Cardiac fibroblast (primary cell): ENCODE measurements around the gene DLX4.

Experiments
- DNase-seq, 2 donors: peaks; one replicate each; pipeline versions ENCODE4 v3.0.0 to v3.0.0-alpha.2; 2010; ENCODE audit warnings: low read depth in 2 of 2
- H3K4me3 ChIP-seq, 2 donors: replicated peaks in 1 of 2; 1 replicate in 1 of 2; 2 replicates in 1 of 2; pipeline ENCODE4 v1.5.1; 2011; ENCODE audit warnings: low read depth in 2 of 2, low read length in 2 of 2, mild to moderate bottlenecking in 2 of 2, moderate library complexity in 1 of 2
- CTCF ChIP-seq: IDR thresholded peaks from one replicate; pipeline ENCODE4 v1.5.1; 2011; ENCODE audit warnings: low read depth, mild to moderate bottlenecking, low read length, inconsistent platforms

Gene DLX4

GRCh38 chr17:49977463-49978389 is 8.7 kb downstream of the DLX4 start:
- DNase-seq = no peak
- TF ChIP-seq CTCF = no peak
- H3K4me3 ChIP-seq = no peak overlapping the region

- no peak for DNase-seq
- no peak for TF ChIP-seq CTCF
Observed at GRCh38 chr17:49978501-49978900, 9.5 kb downstream of the DLX4 start.

GRCh38 chr17:49979748-49980479 is 10.9 kb downstream of the DLX4 start:
- no peak for DNase-seq
- TF ChIP-seq CTCF = no peak
- no peak overlapping the region for H3K4me3 ChIP-seq

More at GRCh38 chr17:49978501-49978900, 9.5 kb downstream of the DLX4 start:
- no peak overlapping the region for H3K4me3 ChIP-seq

GRCh38 chr17:49980703-49981197 is 11.8 kb downstream of the DLX4 start:
- DNase-seq = no peak
- TF ChIP-seq CTCF = no peak
- no peak overlapping the region for H3K4me3 ChIP-seq

GRCh38 chr17:49984283-49984682 is 15.3 kb downstream of the DLX4 start:
- H3K4me3 ChIP-seq = no peak overlapping the region
- no peak for TF ChIP-seq CTCF
- DNase-seq = no peak

GRCh38 chr17:49984776-49985175 is 15.8 kb downstream of the DLX4 start:
- no peak overlapping the region for H3K4me3 ChIP-seq
- no peak for TF ChIP-seq CTCF
- DNase-seq = no peak
